ENCODE results near the gene MRPL11.
"Not testable (repeated sequence)": the region's sequence is repeated elsewhere in the genome, so short reads cannot be mapped to it uniquely, and the experiment has no call there.

MRPL11 gene

DNA sequence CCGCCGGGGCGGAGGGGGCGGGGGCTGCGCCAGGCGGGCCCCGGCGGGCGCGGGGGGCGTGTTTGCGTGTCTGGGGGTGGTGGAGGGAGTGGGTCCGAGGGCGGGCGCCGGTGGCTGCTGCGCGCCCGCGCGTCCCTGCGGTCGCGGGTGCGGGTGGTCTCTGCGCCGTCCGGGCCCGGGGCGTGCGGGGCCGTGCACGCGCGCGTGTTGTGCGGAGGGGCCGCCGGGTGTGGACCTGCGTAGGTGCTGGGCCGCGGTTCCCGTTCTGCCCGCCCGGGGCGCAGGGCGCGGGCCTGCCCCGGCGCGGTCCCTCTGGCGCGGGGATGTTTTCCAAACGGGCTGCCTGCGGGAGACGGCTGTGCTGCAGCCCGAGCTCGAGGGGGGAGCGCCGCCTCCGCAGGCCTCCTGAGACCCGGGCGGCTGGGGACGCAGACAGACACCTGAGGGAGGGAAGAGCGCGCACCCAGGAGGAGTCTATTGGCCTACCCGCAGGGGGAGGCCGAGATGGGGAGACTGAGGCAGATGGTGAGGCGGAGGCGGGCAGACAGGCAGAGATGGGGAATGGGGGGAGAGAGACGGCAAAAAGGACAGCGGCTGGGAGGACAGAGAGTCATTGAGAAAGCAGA, 28.5 kb upstream of the MRPL11 start:
- no peak for DNase-seq (ENCODE audit: low read depth in 2 of 2, low spot score in 1 of 2)

DNA sequence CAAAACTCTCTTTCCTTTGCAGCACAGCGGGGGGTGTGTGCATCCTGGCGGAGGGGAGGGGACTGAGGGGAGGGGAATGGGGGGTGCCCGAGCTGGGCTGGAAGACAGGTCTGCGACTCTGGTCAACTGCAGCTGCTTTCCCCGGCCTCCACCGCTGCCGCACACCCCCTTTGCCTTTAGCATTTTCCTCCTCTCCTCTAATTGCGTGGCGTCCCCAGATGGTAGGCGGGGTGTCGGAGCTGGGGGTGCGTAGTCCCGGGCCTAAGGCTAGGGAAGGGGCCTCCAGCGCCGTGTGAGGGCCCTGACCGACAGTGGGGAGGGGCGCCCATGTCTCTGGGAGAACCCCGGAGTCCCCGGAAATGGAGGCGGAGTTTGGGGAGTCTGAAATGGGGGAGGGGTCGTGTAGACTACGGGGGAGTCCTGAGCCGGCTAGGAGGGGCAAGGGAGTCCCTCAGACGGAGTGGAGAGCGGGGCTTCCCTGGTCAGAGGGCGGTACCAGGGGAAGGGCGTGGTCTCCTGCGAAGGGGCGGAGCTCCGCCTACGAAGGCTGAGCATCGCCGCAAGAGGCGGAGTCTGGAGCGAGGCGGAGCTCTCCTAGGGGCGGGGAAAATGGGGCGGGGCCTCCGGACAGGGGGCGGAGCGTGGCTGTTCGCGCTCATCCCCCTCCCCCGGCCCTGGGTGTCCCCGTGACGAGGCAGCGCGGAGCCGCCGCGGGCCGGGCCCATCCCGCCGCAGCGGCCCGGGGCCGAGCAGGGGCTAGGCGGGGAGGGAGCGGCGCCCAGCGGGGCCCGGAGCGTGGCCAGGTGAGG, 27.8 kb upstream of the MRPL11 start, which contains the start of gene PELI3:
PELI3 (plus strand) TSS at position 681 of the 809 bp plus-strand sequence. CDS start 1,224 bp downstream, outside the sequence.
- DNase-seq (ENCODE audit: low read depth in 2 of 2, low spot score in 1 of 2) = peak; percentile 91 to 92

DNA sequence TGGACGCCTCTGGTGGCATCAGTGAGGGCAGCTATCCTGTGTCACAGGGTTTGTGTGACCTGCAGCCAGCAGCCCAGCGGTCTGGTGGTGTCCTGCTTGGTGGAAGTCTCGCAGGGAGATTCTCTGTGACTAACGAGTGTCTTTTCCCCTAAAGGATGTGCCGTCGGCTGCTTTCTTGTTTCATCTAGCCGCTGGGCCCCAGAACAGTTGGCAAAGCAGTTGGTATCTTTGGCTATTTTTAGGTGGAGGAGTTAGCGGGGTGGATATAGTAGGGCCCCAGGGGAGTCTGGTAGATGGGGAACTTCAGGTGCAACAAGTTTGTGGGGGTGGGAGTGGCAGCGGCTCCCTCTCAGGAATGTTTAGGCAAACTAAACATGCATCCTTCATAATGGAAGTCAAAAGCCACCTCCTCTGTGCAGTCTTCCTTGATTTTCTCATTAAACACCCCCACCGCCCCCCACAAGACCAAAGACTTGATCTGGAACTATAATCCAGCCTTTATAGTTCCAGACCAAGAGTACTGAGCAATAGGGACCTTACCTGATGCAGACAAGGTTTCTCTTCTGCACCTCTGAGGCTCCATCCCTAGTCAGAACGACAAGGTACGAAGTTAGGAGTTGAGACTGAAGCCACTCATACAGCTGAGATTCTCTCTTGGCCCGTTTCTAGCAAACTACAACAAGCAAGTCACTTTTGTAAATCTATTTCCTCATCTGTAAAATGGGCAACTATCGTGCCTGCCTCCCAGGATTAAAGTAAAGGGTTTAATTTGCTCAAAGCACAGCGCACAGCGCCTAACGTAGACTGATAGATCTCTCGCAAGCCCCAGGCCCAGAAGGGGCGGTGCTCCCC, 27.0 kb upstream of the MRPL11 start:
- DNase-seq (ENCODE audit: low read depth in 2 of 2, low spot score in 1 of 2) = no peak

DNA sequence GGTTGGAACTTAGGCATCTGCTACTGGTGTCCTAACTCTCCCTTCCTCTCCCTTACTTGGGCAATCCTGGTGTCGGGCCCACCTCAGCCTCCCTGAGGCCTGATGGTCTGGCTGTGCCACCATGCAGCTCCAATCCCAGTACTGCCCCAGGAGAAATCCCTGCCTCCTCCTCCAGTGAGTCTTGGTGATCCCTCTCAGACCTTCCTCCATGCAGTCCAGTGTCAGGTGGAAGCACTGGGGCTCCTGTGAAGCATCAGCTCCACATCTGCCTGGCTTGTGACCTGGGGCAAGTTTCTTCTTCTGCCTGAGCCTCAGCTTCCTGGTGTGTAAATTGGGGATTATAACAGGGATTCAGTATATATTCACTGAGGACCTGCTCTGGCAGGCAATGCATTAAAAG, 26.3 kb upstream of the MRPL11 start:
- DNase-seq (ENCODE audit: low read depth in 2 of 2, low spot score in 1 of 2) = no peak

DNA sequence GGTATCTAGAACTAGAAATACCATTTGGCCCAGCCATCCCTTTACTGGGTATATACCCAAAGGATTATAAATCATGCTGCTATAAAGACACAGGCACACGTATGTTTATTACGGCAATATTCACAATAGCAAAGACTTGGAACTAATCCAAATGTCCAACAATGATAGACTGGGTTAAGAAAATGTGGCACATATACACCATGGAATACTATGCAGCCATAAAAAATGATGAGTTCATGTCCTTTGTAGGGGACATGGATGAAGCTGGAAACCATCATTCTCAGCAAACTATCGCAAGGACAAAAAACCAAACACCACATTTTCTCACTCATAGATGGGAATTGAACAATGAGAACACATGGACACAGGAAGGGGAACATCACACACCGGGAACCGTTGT, 25.5 kb upstream of the MRPL11 start:
- DNase-seq (ENCODE audit: low read depth in 2 of 2, low spot score in 1 of 2) = not testable (repeated sequence)

DNA sequence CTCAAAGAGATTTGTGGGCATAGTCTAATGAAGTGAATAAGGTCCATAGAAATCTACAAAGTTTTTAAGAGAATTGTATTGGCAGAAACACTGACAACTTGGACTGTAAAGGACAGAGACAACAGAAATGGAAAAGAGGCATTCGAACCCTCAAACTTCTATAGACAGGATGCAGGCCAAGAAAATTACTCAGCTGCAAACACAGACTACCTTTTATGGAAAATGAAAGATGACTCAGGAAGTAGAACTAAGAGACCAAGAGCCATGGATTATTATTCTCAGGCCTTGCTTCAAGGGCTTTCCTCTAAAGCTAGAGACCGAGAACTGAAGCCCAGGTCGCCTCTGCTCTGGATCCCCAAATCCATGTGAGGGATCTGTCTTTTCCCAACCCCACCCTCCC, 24.3 kb upstream of the MRPL11 start:
- no peak for DNase-seq (ENCODE audit: low read depth in 2 of 2, low spot score in 1 of 2)

DNA sequence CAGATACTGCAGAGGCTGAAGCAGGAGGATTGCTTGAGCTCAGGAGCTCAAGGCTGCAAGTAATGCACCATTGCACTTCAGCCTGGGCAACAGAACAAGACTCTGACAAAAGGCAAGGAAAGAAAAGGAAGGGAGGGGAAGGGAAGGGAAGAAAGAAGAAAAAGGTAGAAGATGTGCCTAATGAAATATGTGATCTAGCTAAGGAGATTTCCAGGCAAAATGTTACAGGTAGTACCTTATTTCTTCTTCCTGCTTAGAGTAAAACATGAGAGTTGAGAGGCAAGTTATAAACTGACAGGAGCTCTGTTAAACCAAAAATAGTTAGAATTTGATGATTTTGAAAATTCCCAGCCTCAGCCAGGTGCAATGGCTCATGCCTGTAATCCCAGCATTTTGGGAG, 23.4 kb upstream of the MRPL11 start:
- no peak for DNase-seq (ENCODE audit: low read depth in 2 of 2, low spot score in 1 of 2)

DNA sequence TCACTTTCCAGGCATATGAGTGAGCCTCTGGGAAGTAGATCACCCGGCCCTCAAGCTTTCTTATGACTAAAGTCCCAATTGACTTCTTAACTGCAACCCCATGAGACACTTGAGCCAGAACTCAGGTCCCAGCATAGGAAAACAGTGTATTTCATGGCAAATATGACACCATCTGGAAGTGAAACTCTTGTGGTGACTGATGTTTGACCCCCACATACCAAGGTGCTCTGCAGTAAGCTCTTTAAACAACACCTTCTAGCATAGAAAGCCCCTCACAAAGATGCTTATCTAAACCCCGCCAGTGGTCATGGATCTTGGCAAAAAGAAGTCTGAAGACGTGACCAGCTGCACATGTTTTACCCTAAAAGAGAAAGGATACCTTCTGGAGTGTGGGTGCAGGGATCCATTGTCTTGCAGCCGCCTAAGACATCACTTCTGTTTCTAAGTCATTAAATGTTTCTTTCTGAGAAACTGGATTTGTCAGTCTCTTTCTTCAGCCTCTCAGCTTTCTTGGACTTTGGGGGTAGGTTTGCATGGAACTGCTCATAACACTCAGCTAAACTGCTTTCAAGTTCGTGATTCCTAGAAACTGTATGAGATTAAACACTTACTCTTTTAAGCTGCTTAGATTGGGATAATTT, 20.6 kb upstream of the MRPL11 start:
- DNase-seq (ENCODE audit: low read depth in 2 of 2, low spot score in 1 of 2) = no peak

DNA sequence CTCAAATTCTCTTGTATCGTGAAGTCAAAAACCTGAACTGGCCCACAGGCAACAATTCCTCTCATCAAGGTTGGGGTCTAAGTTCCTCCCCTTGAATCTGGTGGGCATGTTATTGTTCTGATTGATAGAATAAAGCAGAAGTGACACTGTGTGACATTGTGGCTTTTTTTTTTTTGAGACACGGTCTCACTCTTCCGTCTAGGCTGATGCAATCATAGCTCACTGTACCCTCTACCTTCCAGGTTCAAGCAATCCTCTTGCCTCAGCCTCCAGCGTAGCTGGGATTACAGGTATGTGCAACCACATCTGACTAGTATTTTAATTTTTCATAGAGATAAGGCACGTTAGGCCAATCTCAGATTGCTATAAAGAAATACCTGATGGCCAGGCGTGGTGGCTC, 19.2 kb upstream of the MRPL11 start:
- no peak for DNase-seq (ENCODE audit: low read depth in 2 of 2, low spot score in 1 of 2)

DNA sequence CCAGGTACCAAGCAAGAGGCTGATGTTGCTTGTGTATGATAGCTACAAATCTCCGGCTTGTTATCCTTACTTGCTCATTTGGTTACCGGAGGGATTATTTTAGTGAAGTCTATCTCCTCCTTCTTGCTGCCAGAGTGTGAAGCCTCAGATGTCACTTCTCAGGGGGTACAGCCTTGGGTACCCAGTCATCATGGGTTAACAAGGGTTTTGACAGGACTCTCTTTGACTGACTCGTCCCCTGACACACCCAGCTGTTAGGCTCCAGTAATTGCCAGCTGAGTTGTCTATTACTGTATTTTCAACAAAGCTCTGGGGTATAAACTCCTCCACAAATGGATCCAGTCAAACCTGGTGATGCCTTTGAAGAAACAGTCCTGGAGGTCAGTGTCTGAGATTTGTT, 16.2 kb upstream of the MRPL11 start:
- DNase-seq (ENCODE audit: low read depth in 2 of 2, low spot score in 1 of 2) = no peak

DNA sequence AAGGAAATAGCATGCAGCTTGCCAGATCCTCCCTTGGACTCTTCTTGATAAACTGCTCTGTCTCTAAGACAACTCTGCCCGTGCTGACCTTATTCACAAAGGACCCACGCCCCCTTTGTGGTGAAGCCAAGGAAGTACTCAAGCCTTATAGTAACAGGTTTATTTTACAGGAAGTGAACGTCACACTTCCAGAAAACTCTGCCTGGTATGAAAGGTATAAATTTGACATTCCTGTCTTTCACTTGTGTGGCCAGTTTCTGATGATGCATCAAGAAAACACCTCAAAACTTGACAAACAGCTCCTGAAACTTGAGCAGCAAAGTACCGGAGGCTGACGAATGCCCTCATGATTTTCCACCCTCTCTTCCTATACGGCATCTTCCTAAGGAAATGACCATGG, 15.6 kb upstream of the MRPL11 start:
- no peak for DNase-seq (ENCODE audit: low read depth in 2 of 2, low spot score in 1 of 2)

DNA sequence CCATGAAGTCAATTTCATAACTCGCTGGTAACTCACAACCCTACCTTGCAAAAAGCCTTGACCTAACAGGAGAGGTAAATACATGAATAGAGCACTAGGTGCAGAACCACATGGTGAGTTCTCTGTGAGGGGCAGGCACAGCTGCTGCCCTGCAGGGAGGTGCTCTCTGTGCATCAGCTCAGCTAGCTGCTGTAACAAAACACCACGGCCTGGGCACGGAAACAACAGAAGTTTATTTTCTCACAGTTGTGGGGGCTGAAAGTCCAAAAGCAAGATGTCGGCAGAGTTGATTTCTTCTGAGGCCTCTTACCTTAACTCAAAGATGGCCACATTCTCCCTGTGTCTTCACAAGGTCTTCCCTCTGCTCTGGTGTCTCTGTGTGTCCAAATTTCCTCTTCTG, 13.0 kb upstream of the MRPL11 start:
- DNase-seq (ENCODE audit: low read depth in 2 of 2, low spot score in 1 of 2) = no peak

DNA sequence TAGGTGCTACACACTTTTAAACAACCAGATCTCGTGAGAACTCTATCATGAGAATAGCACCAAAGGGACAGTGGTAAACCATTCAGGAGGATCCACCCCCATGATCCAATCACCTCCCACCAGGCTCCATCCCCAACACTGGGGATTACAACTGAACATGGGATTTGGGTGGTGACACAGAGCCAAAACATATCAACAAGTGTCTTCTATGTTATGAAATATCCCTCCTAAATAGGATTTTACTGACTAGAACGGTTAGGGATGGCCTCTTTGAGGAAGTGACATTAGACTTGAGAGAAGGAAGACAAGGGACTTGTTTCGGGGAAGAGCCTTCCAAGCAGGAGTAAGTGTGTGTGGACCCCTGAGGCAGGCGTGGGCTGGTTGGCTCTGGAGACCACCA, 11.9 kb upstream of the MRPL11 start:
- DNase-seq (ENCODE audit: low read depth in 2 of 2, low spot score in 1 of 2) = no peak

DNA sequence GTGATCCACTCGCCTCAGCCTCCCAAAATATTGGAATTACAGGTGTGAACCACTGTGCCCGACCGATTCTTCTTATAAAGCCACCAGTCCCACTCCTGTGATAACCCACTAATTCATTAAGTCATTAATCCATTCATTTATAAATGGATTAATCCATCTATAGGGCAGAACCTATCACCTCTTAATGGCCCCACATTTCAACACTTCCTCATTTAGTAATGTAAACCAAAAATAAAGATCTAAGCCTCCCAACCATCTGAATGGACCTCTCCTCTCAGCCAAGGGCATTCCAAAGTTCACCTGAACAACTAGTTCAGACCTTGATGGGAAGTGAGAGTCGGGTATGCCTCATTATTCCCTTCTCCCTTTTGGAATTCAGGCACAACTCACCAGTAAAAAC, 9.9 kb upstream of the MRPL11 start:
- no peak for DNase-seq (ENCODE audit: low read depth in 2 of 2, low spot score in 1 of 2)

DNA sequence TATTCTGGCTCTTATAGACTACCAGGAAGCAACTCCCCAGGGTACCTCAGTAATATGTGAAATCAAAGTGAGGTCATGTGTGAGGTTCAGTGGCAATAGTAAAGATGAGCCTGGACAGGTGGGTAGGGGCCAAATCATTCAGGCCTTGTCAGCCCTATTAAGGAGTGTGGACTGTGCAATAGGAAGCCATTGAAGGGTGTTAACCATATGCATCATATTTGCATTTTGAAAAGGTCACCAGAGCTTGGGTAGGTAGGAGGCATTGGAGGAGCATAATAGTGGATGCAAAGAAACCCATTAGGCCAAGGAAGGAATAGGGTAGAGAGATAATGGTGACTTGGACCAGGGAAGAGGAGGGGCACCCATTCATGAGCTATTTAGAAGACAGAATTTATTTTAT, 8.4 kb upstream of the MRPL11 start:
- DNase-seq (ENCODE audit: low read depth in 2 of 2, low spot score in 1 of 2) = no peak

DNA sequence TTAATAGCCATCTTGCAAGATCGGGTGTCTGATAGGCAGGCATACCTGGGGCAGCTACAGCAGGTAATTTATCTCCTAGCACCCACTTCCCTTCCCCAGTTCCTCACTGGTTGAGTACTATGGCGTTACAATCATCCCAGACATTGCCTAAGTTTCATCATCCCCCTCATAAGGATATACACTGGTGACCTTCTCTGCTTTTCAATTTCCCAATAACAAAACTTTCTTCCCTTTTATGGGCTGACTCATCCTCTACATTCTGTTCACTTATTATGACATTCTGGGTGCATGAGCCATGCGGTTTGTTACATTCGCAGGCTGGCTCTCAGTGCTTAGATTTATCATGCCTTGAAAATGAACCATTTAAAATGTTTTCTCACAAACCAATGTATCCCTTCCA, 5.0 kb upstream of the MRPL11 start:
- DNase-seq (ENCODE audit: low read depth in 2 of 2, low spot score in 1 of 2) = no peak

DNA sequence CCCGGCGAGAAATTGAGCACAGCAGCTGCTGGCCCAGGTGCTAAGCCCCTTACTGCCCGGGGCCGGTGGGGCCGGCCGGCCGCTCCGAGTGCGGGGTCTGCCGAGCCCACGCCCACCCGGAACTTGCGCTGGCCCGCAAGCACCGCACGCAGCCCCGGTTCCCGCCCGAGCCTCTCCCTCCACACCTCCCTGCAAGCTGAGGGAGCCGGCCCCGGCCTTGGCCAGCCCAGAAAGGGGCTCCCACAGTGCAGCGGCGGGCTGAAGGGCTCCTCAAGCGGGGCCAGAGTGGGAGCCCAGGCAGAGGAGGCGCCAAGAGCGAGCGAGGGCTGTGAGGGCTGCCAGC, 2.3 kb upstream of the MRPL11 start:
- DNase-seq (ENCODE audit: low read depth in 2 of 2, low spot score in 1 of 2) = not testable (repeated sequence)

DNA sequence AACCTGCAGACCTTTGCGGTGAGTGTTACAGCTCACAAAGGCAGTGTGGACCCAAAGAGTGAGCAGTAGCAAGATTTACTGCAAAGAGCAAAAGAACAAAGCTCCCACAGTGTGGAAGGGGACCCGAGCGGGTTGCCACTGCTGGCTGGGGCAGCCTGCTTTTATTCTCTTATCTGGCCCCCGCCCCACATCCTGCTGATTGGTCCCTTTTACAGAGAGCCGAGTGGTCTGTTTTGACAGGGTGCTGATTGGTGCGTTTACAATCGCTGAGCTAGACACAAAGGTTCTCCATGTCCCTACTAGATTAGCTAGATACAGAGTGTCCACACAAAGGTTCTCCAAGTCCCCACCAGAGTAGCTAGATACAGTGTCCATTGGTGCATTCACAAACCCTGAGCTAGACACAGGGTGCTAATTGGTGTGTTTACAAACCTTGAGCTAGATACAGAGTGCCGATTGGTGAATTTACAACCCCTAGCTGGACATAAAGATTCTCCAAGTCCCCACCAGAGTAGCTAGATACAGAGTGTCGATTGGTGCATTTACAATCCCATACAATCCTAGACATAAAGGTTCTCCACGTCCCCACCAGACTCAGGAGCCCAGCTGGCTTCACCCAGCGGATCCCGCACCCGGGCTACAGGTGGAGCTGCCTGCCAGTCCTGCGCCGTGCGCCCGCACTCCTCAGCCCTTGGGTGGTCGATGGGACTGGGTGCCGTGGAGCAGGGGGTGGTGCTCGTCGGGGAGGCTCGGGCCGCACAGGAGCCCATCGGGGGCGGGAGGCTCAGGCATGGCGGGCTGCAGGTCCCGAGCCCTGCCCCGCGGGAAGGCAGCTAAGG, 1.7 kb upstream of the MRPL11 start:
- DNase-seq (ENCODE audit: low read depth in 2 of 2, low spot score in 1 of 2) = not testable (repeated sequence)

DNA sequence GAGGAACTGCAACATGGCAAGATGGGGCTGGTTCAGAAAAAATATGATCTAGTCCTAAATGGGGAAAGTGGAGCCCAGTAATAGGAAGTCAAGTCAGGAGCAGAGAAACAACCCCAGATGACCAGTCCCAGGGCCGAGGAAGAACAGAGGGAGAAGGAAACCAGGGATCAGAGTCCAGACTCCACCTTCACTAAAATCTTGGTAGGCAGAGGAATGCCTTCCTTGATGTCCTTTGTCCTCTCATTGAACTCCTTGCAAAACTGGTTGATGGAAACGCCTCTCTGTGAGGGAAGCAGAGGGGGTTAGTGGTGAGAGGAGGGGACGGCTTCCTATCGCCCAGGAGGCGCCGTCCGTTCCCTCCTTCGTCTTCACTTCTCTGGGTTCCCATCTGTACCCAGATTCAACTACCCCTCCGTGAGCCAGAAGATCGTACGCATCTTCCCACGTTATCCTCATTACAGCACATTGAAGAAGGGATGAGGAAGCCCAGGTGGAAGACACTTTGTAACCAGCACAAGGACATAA, 607 bp downstream of the MRPL11 start:
- DNase-seq (ENCODE audit: low read depth in 2 of 2, low spot score in 1 of 2) = no peak

DNA sequence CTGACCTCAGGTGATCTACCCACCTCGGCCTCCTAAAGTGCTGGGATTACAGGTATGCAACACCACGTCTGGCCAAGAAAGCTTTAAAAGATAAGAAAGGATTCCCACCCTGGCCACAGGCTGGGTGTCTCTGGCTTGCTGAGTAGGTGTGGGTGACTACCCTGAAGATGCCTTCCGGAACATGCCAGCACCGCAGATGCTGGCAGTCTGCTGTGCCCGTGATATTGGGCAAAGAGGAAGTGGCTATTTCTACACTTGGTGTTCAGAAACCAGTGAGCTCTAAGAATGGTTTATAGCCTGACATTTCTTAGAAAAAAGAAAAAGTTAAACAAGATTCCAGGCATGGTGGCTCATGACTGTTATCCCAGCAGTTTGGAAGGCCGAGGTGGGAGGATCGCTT, 6.1 kb downstream of the MRPL11 start:
- no peak for DNase-seq (ENCODE audit: low read depth in 2 of 2, low spot score in 1 of 2)
